CD4-positive, alpha-beta T cell treated with Interleukin-6 at 100 ng/mL for 8 hours (primary cell): ENCODE data around the gene TECR.

Source experiments
- DNase-seq: peaks from one replicate; pipeline ENCODE4 v3.0.0-alpha.2; 2020; ENCODE audit warnings: mixed read lengths, low spot score

TECR gene

GRCh38 chr19:14507704-14508542 lies 21.5 kb upstream of the TECR start:
- DNase-seq, result no peak

GRCh38 chr19:14510311-14511228 lies 18.8 kb upstream of the TECR start:
- DNase-seq, result no peak

- no peak for DNase-seq
Observed at GRCh38 chr19:14511229-14511593, 18.2 kb upstream of the TECR start.

- DNase-seq, result no peak
Observed at GRCh38 chr19:14512406-14512961, 16.9 kb upstream of the TECR start.

GRCh38 chr19:14514215-14514863 lies 15.1 kb upstream of the TECR start:
- DNase-seq, result no peak

- no peak for DNase-seq
Observed at GRCh38 chr19:14515501-14516047, 13.8 kb upstream of the TECR start.

- DNase-seq, result no peak
Observed at GRCh38 chr19:14516048-14516534, 13.3 kb upstream of the TECR start.

- DNase-seq, result no peak
Observed at GRCh38 chr19:14516746-14517438, 12.5 kb upstream of the TECR start.

GRCh38 chr19:14517446-14517839 lies 12.0 kb upstream of the TECR start:
- DNase-seq, result no peak

GRCh38 chr19:14517840-14518505 lies 11.4 kb upstream of the TECR start, which contains the start of gene DNAJB1:
TSS of gene DNAJB1 (minus strand) at chr19:14518397. CDS start at chr19:14518349, 48 bp downstream.
- peak; percentile 61 for DNase-seq

GRCh38 chr19:14519245-14519859 lies 10.0 kb upstream of the TECR start:
- no peak for DNase-seq

- DNase-seq, result peak; percentile 41
Observed at GRCh38 chr19:14519860-14520407, 9.5 kb upstream of the TECR start.

- DNase-seq, result no peak
Observed at GRCh38 chr19:14520543-14520942, 8.9 kb upstream of the TECR start.

- no peak for DNase-seq
Observed at GRCh38 chr19:14525729-14526128, 3.7 kb upstream of the TECR start.

- no peak for DNase-seq
Observed at GRCh38 chr19:14526423-14526822, 3.0 kb upstream of the TECR start.

- no peak for DNase-seq
Observed at GRCh38 chr19:14528419-14529253, 758 bp upstream of the TECR start.

- no peak for DNase-seq
Observed at GRCh38 chr19:14530005-14530348, 583 bp downstream of the TECR start.

- DNase-seq, result no peak
Observed at GRCh38 chr19:14530506-14530905, 1.1 kb downstream of the TECR start.

- no peak for DNase-seq
Observed at GRCh38 chr19:14533450-14533849, 4.1 kb downstream of the TECR start.
